Mesenchymal stem cell (in vitro differentiated cells and primary cell): ENCODE data around the gene C1QTNF4. TPM values are rescaled to one million over a fixed set of nuclear protein-coding genes. Genes with fewer than 3 reads are reported as not detected.
A peak's percentile ranks its signal among the peaks of the same experiment; 100 is the strongest.

Experiments used
- DNase-seq: peaks from one replicate; pipeline ENCODE4 v3.0.0-alpha.2; 2013
- H2AFZ ChIP-seq: one replicate; pipeline ENCODE4 v1.6.1; 2013; ENCODE audit warnings: low read depth, mild to moderate bottlenecking, control low read depth, inconsistent platforms, low read length, moderate library complexity
- H2AK5ac ChIP-seq: 2 replicates; pipeline ENCODE4 v1.6.1; 2013; ENCODE audit warnings: low read length, moderate library complexity, mild to moderate bottlenecking, inconsistent platforms; ENCODE audit not compliant: severe bottlenecking
- H2BK120ac ChIP-seq: one replicate; pipeline ENCODE4 v1.6.1; 2013; ENCODE audit warnings: low read depth, mild to moderate bottlenecking, inconsistent platforms, low read length, moderate library complexity
- H2BK12ac ChIP-seq, 2 experiments: one replicate each; pipeline ENCODE4 v1.6.1; 2013; ENCODE audit warnings: inconsistent platforms in 2 of 2, low read length in 2 of 2, mild to moderate bottlenecking in 2 of 2, moderate library complexity in 2 of 2, control low read depth in 1 of 2
- H2BK15ac ChIP-seq: one replicate; pipeline ENCODE4 v1.6.1; 2013; ENCODE audit warnings: mild to moderate bottlenecking, low read depth, inconsistent platforms; ENCODE audit not compliant: poor library complexity, severe bottlenecking
- H2BK5ac ChIP-seq: 2 replicates; pipeline ENCODE4 v1.6.1; 2013; ENCODE audit warnings: low read depth, mild to moderate bottlenecking, low read length, control low read depth, inconsistent platforms; ENCODE audit not compliant: poor library complexity, severe bottlenecking
- H3K14ac ChIP-seq, 2 experiments: one replicate each; pipeline ENCODE4 v1.6.1; 2013; ENCODE audit warnings: inconsistent platforms in 2 of 2, low read length in 2 of 2, control low read depth in 1 of 2, mild to moderate bottlenecking in 1 of 2, moderate library complexity in 1 of 2
- H3K18ac ChIP-seq, 2 experiments: one replicate each; pipeline ENCODE4 v1.6.1; 2013; ENCODE audit warnings: inconsistent platforms in 2 of 2, low read length in 2 of 2, control low read depth in 1 of 2, low read depth in 1 of 2, mild to moderate bottlenecking in 1 of 2
- H3K23ac ChIP-seq, 2 experiments: one replicate each; pipeline ENCODE4 v1.6.1; 2013; ENCODE audit warnings: inconsistent platforms in 2 of 2, low read length in 2 of 2, mild to moderate bottlenecking in 2 of 2, moderate library complexity in 2 of 2, control low read depth in 1 of 2
- H3K27ac ChIP-seq: 2 replicates; pipeline ENCODE4 v1.5.1; 2013; ENCODE audit warnings: mild to moderate bottlenecking, moderate library complexity, low read length, control low read depth, inconsistent platforms; ENCODE audit not compliant: poor library complexity, severe bottlenecking
- H3K27me3 ChIP-seq, 2 experiments: 2 replicates each; pipeline versions ENCODE4 v1.6.1 to v1.7.0; 2013; ENCODE audit warnings: low read length in 2 of 2, mild to moderate bottlenecking in 2 of 2, moderate library complexity in 2 of 2, control low read depth in 1 of 2, inconsistent platforms in 1 of 2; ENCODE audit not compliant: control insufficient read depth in 1 of 2, insufficient read depth in 1 of 2
- H3K36me3 ChIP-seq, 2 experiments: 2 replicates each; pipeline versions ENCODE4 v1.6.1 to v1.7.0; 2013; ENCODE audit warnings: low read length in 2 of 2, control low read depth in 1 of 2, inconsistent platforms in 1 of 2, low read depth in 1 of 2, mild to moderate bottlenecking in 1 of 2; ENCODE audit not compliant: insufficient read depth in 2 of 2, control insufficient read depth in 1 of 2
- H3K4ac ChIP-seq, 2 experiments: one replicate each; pipeline ENCODE4 v1.6.1; 2013; ENCODE audit warnings: inconsistent platforms in 2 of 2, low read length in 2 of 2, mild to moderate bottlenecking in 2 of 2, moderate library complexity in 2 of 2, control low read depth in 1 of 2, low read depth in 1 of 2
- H3K4me1 ChIP-seq: 2 replicates; pipeline ENCODE4 v1.6.1; 2013; ENCODE audit warnings: low read depth, low read length, control low read depth; ENCODE audit not compliant: control insufficient read depth, insufficient read depth
- H3K4me2 ChIP-seq: 2 replicates; pipeline ENCODE4 v1.6.1; 2013; ENCODE audit warnings: low read length, mild to moderate bottlenecking, inconsistent platforms; ENCODE audit not compliant: poor library complexity, severe bottlenecking
- H3K4me3 ChIP-seq, 2 experiments: 2 replicates each; pipeline versions ENCODE4 v1.5.1 to v1.7.0; 2013; ENCODE audit warnings: low read length in 2 of 2, mild to moderate bottlenecking in 2 of 2, control low read depth in 1 of 2, low read depth in 1 of 2; ENCODE audit not compliant: insufficient read depth in 1 of 2
- H3K79me1 ChIP-seq: replicated peaks from 2 replicates; pipeline ENCODE4 v1.6.1; 2013; ENCODE audit warnings: mild to moderate bottlenecking, control low read depth, low read length, inconsistent platforms; ENCODE audit not compliant: poor library complexity, severe bottlenecking
- H3K9ac ChIP-seq: 2 replicates; pipeline ENCODE4 v1.7.0; 2013; ENCODE audit warnings: mild to moderate bottlenecking, low read length, moderate library complexity
- H3K9me3 ChIP-seq: 2 replicates; pipeline ENCODE4 v1.7.0; 2013; ENCODE audit warnings: mild to moderate bottlenecking, low read length; ENCODE audit not compliant: control insufficient read depth
- H4K8ac ChIP-seq: one replicate; pipeline ENCODE4 v1.6.1; 2013; ENCODE audit warnings: inconsistent platforms, mild to moderate bottlenecking, low read length, moderate library complexity
- H4K91ac ChIP-seq: one replicate; pipeline ENCODE4 v1.6.1; 2013; ENCODE audit warnings: mild to moderate bottlenecking, low read length, inconsistent platforms
- WGBS: methylation state at CpG from one replicate; pipeline ENCODE4 v1.1.7; 2013; ENCODE audit warnings: mixed read lengths; 5-methylcytosine and 5-hydroxymethylcytosine counted together
- polyA plus RNA-seq, 2 experiments: library from polyadenylated mRNA; stranded (reverse); fragments of 200-250 nt; gene quantifications; one replicate each; pipeline ENCODE4 v1.2.3, GENCODE V29; 2013

The C1QTNF4 gene
- 0.04 TPM for polyA plus RNA-seq (2013, experiment 1 of 2)
- polyA plus RNA-seq (2013, experiment 2 of 2), result 0.04 TPM

DNA sequence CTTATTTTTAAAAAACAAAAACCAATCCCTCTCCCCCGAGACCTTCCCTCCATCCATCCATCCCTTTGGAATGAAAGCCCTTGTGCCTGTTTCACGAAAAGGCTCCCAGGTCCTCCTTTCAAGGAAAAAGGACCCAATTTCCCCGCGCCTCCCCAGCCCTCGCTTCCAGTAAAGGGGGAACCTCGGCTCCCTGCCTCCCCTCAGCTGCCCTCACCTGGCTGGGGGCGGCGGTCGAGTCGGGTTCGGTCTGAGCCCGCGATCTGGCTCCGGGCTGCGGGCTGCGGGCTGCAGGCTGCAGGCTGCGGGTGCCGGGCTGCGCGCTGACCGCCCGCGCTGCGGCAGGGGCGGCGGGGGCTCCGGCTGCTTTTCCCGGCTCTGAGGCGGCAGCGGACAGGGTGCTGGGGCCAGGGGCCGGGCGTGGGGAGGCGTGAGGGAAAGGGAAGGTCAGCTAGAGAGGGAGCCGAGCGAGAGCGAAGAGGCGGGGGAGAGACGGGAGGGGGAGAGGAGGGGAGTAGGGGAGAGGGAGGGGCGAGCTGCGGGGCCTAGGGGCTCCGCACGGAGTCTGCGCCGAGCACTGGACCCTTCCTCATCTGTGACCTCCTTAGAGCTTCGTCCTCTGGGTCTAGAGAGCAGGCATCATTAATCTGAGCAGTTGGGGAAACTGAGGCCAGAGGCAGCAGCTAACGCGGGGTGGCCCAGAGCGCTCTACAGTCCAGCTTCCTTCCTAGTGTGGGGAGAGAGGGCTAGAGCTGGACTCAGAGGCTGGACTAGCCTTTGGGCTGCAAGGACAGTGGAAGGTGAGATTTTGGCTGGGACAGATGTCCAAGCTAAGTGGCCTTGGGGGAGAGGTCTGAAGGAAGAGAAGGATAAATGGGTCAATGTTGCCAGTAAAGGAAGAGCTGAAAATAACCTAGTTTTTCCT lies at the start of gene C1QTNF4:
Gene C1QTNF4, minus strand, starts transcription at position 478 of the 922 bp plus-strand sequence. CDS start 3,601 bp downstream, outside the sequence.
- no peak within 1 kb of the TSS for H3K4ac ChIP-seq
- H2BK15ac ChIP-seq, result no peak within 1 kb of the TSS
- no peak within 1 kb of the TSS for H2AFZ ChIP-seq
- no peak within 1 kb of the TSS for H2BK120ac ChIP-seq
- H3K23ac ChIP-seq, result peak within 1 kb of the TSS in 1 of 2 experiments; percentile 93
- H3K27ac ChIP-seq, result no peak within 1 kb of the TSS
- H3K9me3 ChIP-seq, result no peaks in the 10 kb centered on the region
- no peak within 1 kb of the TSS for H4K8ac ChIP-seq
- H3K36me3 ChIP-seq, result peaks cover 0 to 10% of the 10 kb centered on the region in 2 experiments
- no peak within 1 kb of the TSS for H3K14ac ChIP-seq
- H2AK5ac ChIP-seq, result no peak within 1 kb of the TSS
- no peak within 1 kb of the TSS for H2BK5ac ChIP-seq
- H2BK12ac ChIP-seq, result no peak within 1 kb of the TSS
- peak within 1 kb of the TSS; percentile 4 for H3K9ac ChIP-seq
- H3K4me2 ChIP-seq, result peak within 1 kb of the TSS; percentile 86
- peak within 1 kb of the TSS; percentile 46 to 60 for H3K4me3 ChIP-seq
- H3K79me1 ChIP-seq, result no peaks in the 10 kb centered on the region
- peaks cover 42% of the 10 kb centered on the region in 2 experiments for H3K27me3 ChIP-seq
- peaks cover 20% of the 10 kb centered on the region for H3K4me1 ChIP-seq
- 3% methylated on average over 47 of the region's 48 CpGs for WGBS
- H4K91ac ChIP-seq, result no peak within 1 kb of the TSS
- H3K18ac ChIP-seq, result peak within 1 kb of the TSS in 1 of 2 experiments; percentile 24
- no peak for DNase-seq

DNA sequence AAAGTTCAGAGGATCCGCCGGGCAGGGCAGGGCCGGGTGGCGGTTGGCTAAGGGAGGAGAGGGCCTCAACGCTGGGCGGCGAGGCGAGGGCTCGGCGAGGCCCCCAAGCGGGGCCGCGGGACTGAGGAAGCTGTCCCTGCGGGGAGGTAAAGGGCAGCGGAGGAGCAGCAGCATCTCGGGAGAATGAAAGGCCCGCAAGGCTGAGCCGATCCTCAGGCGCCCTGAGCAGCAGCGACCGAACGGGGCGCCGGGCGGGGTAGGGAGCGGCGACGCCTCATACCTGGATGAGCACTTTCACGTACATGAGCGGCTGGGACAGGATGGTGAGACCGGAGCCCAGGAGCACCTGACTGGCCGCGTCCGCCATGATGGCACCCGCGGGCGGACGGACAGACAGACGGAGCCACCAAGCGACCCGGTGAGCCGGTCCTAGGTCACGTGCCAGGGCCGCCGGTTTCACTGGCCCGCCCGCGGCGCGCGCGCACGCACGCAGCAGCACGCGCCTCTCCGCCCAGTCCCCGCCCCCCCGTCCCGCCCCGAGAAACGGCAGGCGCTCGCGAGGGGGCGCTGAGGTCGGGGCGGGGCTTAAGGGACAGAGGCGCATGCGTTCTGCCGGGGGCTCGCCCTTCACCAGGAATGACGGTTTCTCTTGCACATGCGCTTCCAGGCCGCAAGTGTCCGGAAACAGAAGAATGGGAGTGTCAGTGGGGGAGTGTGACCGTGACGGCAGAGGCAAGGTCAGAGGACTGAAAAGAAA lies 48.1 kb upstream of the C1QTNF4 start, which contains the start of gene MTCH2:
Gene MTCH2, minus strand, starts transcription at position 461 of the 757 bp plus-strand sequence. Its CDS starts 94 bp downstream, at position 367.
- peak; percentile 97 for DNase-seq
- H3K27ac ChIP-seq, result peak within 1 kb of the TSS; percentile 83
- no peaks in the 10 kb centered on the region for H3K27me3 ChIP-seq
- peak within 1 kb of the TSS in 1 of 2 experiments; percentile 31 for H2BK12ac ChIP-seq
- H4K91ac ChIP-seq, result peak within 1 kb of the TSS; percentile 94
- peak within 1 kb of the TSS; percentile 96 for H2BK15ac ChIP-seq
- H3K79me1 ChIP-seq, result peaks cover 3% of the 10 kb centered on the region
- peak within 1 kb of the TSS; percentile 85 for H3K4me2 ChIP-seq
- peak within 1 kb of the TSS; percentile 33 for H2AFZ ChIP-seq
- H3K23ac ChIP-seq, result peak within 1 kb of the TSS in 1 of 2 experiments; percentile 16
- H2BK120ac ChIP-seq, result peak within 1 kb of the TSS; percentile 64
- no peak within 1 kb of the TSS for H2AK5ac ChIP-seq
- peak within 1 kb of the TSS; percentile 92 to 96 for H3K18ac ChIP-seq
- H3K4me1 ChIP-seq, result peaks cover 9% of the 10 kb centered on the region
- H3K36me3 ChIP-seq, result peaks cover 5 to 24% of the 10 kb centered on the region in 2 experiments
- peak within 1 kb of the TSS; percentile 88 to 93 for H3K4me3 ChIP-seq
- peak within 1 kb of the TSS; percentile 95 for H4K8ac ChIP-seq
- H3K14ac ChIP-seq, result peak within 1 kb of the TSS in 1 of 2 experiments; percentile 82
- H2BK5ac ChIP-seq, result peak within 1 kb of the TSS; percentile 87
- H3K4ac ChIP-seq, result peak within 1 kb of the TSS; percentile 85 to 87
- under 1% methylated on average over 74 of the region's 78 CpGs for WGBS
- H3K9me3 ChIP-seq, result no peaks in the 10 kb centered on the region
- peak within 1 kb of the TSS; percentile 97 for H3K9ac ChIP-seq

DNA sequence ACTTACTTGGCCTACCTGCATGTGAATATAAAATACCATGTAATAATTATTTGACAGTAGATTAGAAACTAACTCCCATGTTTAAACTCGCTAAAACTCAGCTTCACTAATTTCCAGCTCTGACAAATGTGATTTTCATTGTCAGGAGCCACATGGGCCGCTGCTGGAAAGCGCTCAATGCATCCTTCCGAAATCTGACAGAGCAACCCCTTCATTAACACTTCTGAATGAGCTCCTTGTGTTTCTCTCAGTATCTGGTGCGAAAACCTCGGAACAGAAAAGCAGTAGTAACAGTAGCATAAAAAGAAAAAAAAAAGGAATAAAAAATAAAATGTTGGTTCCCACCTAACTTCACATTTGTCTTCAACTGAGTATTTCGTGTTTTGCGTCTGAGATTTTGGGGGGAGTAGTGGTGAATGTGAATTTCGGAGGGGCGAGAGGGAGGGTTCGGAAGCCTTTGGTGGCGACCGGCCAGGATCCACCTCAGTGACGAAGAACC lies 47.4 kb upstream of the C1QTNF4 start:
- Histone ChIP-seq H2AK5ac (no peak overlapping the region), H3K9me3 (no peaks in the 10 kb centered on the region), H3K27ac (peak overlapping the region; percentile 83), H3K14ac (no peak overlapping the region), H3K36me3 (peaks cover 5 to 28% of the 10 kb centered on the region in 2 experiments), H2BK5ac (no peak overlapping the region), H4K8ac (peak overlapping the region; percentile 95), H2BK15ac (peak overlapping the region; percentile 96), H3K4me2 (peak overlapping the region; percentile 85), H3K27me3 (no peaks in the 10 kb centered on the region), H3K18ac (peak overlapping the region; percentile 92 to 96), H3K4me1 (peaks cover 9% of the 10 kb centered on the region), H3K79me1 (peaks cover 3% of the 10 kb centered on the region), H3K4ac (peak overlapping the region in 1 of 2 experiments; percentile 85), H3K9ac (peak overlapping the region; percentile 97), H4K91ac (no peak overlapping the region), H3K23ac (peak overlapping the region in 1 of 2 experiments; percentile 16), H2AFZ (peak overlapping the region; percentile 33), H2BK12ac (no peak overlapping the region), H2BK120ac (peak overlapping the region; percentile 64), H3K4me3 (peak overlapping the region; percentile 88 to 92)
- 6% methylated on average over 11 of the region's 14 CpGs for WGBS
- DNase-seq, result no peak
